Measurements from ENCODE around the gene SATL1.
"Not testable (repeated sequence)": the region's sequence is repeated elsewhere in the genome, so short reads cannot be mapped to it uniquely, and the experiment has no call there.

The SATL1 gene

GRCh38 chrX:85243761-85244449, at the start of gene SATL1, which contains the start of gene ZNF711:
SATL1 (minus strand) TSS chrX:85243779; CDS start chrX:85108968, 134,811 bp downstream.
ZNF711 (plus strand) TSS chrX:85243991; CDS start chrX:85247573, 3,582 bp downstream.
- DNase-seq (ENCODE audit: low spot score) = peak; percentile 71

- DNase-seq (ENCODE audit: low spot score) = no peak
These were observed 45.6 kb upstream of the SATL1 start for GRCh38 chrX:85288992-85289723.

- not testable (repeated sequence) for DNase-seq (ENCODE audit: low spot score)
These were observed 41.7 kb upstream of the SATL1 start for GRCh38 chrX:85285286-85285685.

GRCh38 chrX:85244450-85245211, 1.1 kb upstream of the SATL1 start:
- DNase-seq (ENCODE audit: low spot score) = peak; percentile 12

- peak; percentile 2 for DNase-seq (ENCODE audit: low spot score)
These were observed 424 bp downstream of the SATL1 start for GRCh38 chrX:85243155-85243554.

- no peak for DNase-seq (ENCODE audit: low spot score)
These were observed 20.2 kb downstream of the SATL1 start for GRCh38 chrX:85223359-85223758.

- DNase-seq (ENCODE audit: low spot score) = no peak
These were observed 22.2 kb downstream of the SATL1 start for GRCh38 chrX:85221361-85221760.

- DNase-seq (ENCODE audit: low spot score) = no peak
These were observed 27.6 kb downstream of the SATL1 start for GRCh38 chrX:85215946-85216345.

- no peak for DNase-seq (ENCODE audit: low spot score)
These were observed 29.6 kb downstream of the SATL1 start for GRCh38 chrX:85213792-85214530.

GRCh38 chrX:85203461-85203970, 40.1 kb downstream of the SATL1 start:
- DNase-seq (ENCODE audit: low spot score) = no peak

GRCh38 chrX:85196319-85196718, 47.3 kb downstream of the SATL1 start:
- DNase-seq (ENCODE audit: low spot score) = no peak

- no peak for DNase-seq (ENCODE audit: low spot score)
These were observed 83.9 kb downstream of the SATL1 start for GRCh38 chrX:85159644-85160043.

GRCh38 chrX:85140964-85141363, 102.6 kb downstream of the SATL1 start:
- DNase-seq (ENCODE audit: low spot score) = no peak

GRCh38 chrX:85139422-85139821, 104.2 kb downstream of the SATL1 start:
- no peak for DNase-seq (ENCODE audit: low spot score)

- no peak for DNase-seq (ENCODE audit: low spot score)
These were observed 107.2 kb downstream of the SATL1 start for GRCh38 chrX:85136409-85136808.

- DNase-seq (ENCODE audit: low spot score) = no peak
These were observed 128.3 kb downstream of the SATL1 start for GRCh38 chrX:85115252-85115651.

- DNase-seq (ENCODE audit: low spot score) = no peak
These were observed 128.8 kb downstream of the SATL1 start for GRCh38 chrX:85114776-85115175.

- DNase-seq (ENCODE audit: low spot score) = no peak
These were observed 129.4 kb downstream of the SATL1 start for GRCh38 chrX:85114171-85114570.

GRCh38 chrX:85113746-85114145, 129.8 kb downstream of the SATL1 start:
- no peak for DNase-seq (ENCODE audit: low spot score)

GRCh38 chrX:85112293-85112692, 131.3 kb downstream of the SATL1 start:
- DNase-seq (ENCODE audit: low spot score) = no peak

GRCh38 chrX:85111347-85111746, 132.2 kb downstream of the SATL1 start:
- DNase-seq (ENCODE audit: low spot score) = no peak

- DNase-seq (ENCODE audit: low spot score) = no peak
These were observed 134.3 kb downstream of the SATL1 start for GRCh38 chrX:85109235-85109634.
